ENCODE data around the gene POLR3A.

POLR3A gene

DNA sequence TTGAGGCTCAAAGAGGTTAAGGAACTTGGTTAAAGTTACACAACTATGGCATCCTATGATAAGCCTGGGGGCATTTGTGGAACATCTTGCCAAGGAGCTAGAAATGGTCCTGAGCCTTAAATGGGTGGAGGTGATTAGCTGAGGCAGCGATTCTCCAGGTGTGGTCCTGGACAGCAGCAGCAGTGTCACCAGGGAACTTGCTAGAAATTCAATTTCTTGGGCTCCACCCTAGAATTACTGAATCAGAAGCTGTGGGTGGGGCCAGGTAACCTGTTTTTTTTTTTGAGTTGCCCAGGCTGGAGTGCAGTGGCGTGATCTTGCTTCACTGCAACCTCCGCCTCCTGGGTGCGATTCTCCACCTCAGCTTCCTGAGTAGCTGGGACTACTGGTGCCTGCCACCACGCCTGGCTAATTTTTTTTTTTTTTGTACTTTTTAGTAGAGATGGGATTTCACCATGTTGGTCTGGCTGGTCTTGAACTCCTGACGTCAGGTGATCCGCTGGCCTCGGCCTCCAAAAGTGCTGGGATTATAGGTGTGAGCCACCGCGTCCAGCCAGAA lies 17.5 kb upstream of the POLR3A start:
- DNase-seq: no peak

DNA sequence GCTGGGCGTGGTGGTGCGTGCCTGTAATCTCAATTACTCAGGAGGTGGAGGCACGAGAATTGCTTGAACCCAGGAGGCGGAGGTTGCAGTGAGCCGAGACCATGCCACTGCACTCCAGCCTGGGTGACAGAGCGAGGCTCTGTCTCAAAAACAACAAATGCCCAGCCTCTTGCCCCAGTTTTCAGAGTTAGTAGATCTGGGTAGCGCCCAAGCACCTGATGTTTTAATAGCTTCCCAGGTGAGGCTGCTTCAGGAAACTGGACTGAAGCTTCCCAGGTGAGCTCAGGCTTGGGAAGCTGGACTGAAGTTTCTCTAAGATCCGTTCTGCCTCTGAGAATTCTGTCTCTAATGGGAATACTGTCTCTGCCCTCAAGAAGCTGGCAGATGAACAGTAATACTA lies 16.5 kb upstream of the POLR3A start:
- DNase-seq: no peak

- no peak for DNase-seq
Observed at GRCh38 chr10:78045237-78045636, 15.9 kb upstream of the POLR3A start.

GRCh38 chr10:78044699-78045098 lies 15.4 kb upstream of the POLR3A start:
- DNase-seq: no peak

DNA sequence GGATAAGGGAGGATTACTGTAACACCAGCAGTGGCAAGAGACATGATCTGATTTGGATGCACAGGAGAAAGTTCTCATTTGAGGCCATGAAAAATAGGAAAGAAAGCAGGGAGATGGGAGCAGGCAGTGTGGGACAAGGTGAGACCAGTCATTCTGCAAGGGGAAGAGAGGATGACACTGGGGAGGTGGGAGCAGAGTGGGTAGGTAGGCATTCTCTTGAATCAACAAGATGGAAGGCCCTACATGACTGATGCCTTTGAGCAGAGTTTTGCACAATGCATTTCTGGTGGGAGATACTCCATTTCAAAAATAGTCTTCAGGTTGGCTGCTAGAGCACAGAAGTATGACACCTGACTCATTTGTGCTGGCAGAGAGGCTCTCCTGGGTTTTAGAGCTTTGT lies 14.9 kb upstream of the POLR3A start:
- no peak for DNase-seq

- DNase-seq: no peak
Observed at GRCh38 chr10:78042752-78043104, 13.4 kb upstream of the POLR3A start.

DNA sequence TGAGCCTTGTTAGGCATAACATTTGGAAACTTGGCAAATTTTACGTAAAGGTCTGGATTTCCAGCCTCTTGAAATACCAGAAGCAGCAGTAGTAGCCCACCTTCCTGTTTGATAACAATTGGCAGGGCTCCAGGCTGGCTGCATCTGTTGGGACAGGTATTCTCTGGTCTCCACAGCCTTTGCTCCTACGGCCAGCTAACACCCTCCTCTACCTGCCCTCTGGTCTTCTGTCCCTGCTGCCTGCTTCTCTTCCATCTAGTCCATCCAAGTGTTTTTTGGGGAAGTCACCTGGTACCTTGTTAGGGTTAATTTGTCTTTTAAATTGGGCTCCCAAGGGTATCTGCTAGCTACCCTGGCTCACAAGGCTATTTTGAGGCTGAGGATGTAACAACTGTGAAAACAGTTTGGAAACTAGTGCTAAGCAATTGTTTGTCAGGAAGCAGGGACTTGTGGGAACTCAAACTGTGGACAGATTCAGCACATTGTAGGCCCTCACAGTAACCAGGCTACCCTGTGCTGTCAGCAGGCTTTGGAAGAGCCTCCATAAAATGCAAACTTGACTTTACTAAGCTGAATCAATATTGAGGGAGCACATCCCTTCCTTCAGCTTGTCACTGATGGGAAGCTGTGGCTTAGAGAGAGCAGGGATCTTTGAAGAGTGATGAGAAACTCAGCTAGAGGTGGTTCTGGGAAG lies 12.9 kb upstream of the POLR3A start:
- DNase-seq: no peak

GRCh38 chr10:78041170-78042057 lies 12.1 kb upstream of the POLR3A start:
- no peak for DNase-seq

DNA sequence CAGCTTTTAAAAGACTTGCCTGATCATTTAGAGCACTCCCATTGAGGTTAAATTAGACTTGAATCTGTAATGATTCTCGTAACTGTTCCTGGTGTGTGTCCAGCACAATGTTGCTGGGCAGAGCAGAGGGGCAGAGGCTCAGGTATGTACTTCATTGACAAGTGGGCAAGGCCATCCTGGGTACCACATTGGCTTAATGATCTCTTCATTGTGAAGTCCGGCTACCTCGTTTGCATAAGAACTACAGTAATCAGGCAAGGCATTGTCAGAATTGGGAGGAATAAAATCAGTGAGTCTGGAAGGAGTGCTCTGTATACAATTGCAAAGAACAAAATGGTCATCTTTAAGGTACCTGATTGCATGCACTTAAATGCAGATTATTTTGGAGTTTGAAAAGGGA lies 10.4 kb upstream of the POLR3A start:
- no peak for DNase-seq

DNA sequence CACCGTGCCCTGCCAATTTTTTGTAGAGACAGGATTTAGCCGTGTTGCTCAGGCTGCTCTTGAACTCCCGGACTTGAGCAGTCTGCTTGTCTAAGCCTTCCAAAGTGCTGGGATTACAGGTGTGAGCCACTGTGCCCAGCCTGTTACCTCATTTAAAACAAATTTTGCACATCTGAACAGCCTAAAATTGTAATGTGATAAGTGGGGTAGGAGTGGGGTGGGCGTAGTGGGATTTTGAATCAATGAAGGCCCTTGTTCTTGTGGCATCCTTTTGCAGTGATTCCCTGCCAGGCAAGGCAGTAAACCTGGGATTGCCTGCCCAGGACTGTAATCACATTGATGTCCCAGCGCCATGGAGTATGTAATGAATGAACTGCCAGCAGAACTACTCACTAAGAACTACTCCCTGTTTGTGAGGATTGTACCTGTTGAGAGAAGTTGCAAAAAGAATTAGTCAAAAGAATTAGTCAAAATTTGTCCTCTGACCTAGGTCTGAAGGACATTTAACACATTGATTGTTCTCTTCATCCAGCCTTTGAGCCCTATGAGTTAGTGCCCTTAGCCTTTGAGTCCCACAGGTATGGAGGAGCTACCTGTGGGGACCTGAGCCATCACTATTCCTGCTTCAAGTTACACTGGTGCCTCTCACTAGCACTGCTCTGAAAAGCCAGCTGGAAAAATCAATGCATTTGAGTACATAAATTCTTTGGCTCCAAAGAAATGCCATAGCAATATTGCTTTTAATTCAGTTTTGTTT lies 9.7 kb upstream of the POLR3A start:
- no peak for DNase-seq

- no peak for DNase-seq
Observed at GRCh38 chr10:78038105-78038504, 8.8 kb upstream of the POLR3A start.

GRCh38 chr10:78035933-78036583 lies 6.7 kb upstream of the POLR3A start:
- no peak for DNase-seq

DNA sequence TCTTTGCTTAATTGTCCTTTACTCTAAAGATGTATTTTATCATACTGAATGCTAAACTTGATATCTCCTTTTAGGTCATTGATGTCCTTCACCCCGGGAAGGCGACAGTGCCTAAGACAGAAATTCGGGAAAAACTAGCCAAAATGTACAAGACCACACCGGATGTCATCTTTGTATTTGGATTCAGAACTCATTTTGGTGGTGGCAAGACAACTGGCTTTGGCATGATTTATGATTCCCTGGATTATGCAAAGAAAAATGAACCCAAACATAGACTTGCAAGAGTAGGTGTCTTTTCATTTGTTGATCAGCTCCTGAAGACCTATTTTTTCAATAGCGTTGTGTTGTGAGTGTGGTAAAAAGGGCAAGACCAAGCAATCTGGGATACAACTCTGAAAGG lies 6.1 kb upstream of the POLR3A start:
- no peak for DNase-seq

DNA sequence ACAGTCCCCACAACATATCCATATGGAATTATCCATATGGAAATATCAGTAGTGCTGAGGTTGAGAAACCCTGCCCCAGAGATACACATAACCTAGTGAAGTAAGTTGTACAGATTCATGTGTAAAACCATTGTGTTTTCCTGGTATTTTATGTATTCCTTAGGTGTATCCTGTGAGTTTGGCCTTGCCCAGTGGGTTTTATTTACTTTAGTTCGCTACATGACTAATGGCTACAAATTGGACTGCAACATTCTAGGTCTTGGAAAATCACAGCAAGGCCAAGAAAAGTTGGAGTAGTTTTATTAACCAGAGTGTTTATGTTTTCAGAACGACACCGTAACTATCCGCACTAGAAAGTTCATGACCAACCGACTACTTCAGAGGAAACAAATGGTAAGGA lies 5.7 kb upstream of the POLR3A start:
- no peak for DNase-seq

DNA sequence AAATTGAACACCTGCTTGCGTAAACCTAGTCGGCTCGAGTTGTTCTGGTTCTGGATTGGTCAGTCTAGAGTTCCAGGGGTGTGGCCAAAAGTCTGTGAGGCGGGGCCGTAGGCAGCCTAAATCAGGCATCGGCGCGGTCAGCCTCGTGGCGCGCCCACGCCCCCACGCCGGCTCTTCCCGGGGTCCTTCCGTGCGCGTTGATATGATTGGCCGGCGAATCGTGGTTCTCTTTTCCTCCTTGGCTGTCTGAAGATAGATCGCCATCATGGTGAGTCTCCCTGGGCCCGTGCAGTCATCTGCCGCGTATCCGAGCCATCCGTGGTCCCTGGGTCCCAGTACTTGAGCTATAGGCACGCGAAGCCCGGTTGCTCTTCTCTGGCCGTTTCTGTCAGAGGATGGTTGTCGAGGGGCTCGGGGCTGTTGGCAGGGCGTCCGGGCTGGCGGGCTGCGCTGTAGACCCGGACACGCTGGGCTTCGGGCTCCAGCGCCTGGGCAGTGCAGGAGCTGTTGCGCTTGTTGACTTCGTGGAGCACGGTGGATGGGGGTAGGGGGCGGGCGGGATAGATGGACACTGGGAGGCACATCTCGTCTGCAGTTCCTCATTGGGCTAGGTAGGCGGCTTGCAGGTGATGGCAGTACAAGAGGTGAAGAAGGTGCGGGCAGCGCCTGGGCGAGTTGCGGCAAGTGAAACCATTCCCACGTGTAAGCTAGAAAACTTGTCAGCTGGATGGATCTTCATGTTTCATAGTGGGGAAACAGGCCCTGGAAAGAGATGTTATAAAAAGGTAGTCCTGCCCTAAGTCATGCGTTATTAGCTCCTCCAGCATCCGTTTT lies 4.5 kb upstream of the POLR3A start, which contains the start of gene RPS24:
Gene RPS24, plus strand, starts transcription at position 227 of the 834 bp plus-strand sequence. Its CDS starts 39 bp downstream, at position 266.
- DNase-seq: peak; percentile 93

- DNase-seq: no peak
Observed at GRCh38 chr10:78033387-78033636, 4.0 kb upstream of the POLR3A start.

GRCh38 chr10:78028438-78029268 lies 662 bp downstream of the POLR3A start:
- DNase-seq: no peak

- DNase-seq: no peak
Observed at GRCh38 chr10:78025685-78026364, 3.5 kb downstream of the POLR3A start.

DNA sequence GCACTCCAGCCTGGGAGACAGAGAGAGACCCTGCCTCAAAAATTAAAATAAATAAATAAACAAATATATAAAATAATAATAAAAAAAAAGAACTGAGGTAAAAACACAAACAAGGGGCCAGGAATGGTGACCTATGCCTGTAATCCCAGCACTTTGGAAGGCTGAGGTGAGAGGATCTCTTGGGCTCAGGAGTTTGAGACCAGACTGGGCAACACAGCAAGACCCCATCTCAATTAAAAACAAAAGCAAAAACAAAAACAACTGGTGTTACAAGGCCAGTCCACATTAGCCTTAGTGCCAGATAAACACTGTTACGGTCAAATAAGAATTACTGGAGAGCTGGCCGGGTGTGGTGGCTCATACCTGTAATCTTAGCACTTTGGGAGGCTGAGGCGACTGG lies 5.6 kb downstream of the POLR3A start:
- DNase-seq: no peak

- DNase-seq: no peak
Observed at GRCh38 chr10:78021201-78021600, 8.1 kb downstream of the POLR3A start.

DNA sequence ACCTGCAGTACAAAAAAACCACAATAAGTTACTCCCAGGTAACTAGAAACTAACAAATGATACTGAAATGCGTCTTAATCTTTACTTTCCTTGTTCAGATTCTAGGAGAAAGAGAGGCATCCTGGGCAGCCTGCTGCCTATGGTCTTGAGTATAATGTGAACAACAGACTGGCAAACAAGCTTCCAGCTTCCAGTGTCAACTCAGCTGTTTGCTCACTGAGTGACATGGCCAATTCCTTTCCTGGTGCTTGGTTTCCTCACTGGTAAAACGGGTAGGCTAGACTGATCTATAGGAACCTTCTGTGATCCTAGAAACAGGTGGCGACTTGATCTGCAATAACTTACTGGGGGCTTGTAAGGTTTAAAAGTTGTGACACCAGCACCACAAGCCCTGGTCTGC lies 10.1 kb downstream of the POLR3A start:
- DNase-seq: no peak
